ENCODE measurements around the gene CNFN. TPM values are rescaled to one million over a fixed set of nuclear protein-coding genes. Genes with fewer than 3 reads are reported as not detected.

The CNFN gene
- total RNA-seq, 1 donor from 2014 or later = 2.9 TPM

DNA sequence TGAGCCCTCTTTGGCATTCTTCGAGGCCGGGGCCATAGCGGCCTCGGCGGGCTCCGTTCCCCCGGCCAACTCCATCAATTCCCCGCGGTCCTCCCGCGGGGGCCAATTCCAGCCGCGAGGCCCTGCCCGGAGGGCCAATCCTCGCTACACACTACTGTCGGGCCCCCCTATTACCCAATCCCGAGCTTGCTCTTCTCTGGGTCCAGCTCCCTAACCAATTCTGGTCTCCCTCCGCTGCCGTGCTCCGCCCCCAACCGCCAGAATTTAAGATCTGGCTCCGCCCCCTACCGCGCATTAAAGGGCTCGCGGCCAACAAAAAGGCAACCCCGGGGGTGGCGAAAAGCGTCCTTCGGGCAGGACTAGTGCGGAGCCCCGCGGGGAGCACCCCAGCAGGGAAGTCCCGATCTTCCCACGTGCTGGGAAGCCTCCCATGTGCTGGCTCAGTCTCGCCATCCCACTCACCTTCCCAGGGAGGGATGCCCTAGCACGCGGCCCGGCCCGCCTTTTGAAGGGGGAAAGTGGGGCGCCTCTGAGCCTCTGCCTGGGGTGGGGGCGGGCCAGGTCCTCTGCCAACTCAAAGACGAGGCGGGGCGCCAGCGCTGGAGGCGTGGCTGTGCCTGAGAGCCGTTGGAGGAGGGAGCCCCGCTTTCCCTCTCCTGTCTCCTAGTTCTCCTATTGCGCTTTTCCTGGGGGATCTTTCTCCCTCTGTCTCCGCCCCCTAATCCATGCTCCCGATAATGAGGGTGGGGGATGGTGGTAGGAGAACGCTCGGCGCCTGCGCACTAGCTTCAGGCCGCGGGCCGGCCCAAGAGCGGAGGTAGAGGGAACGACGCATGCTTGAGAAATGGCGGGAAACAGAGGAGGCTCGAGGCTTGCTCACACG is 33.6 kb upstream of the CNFN start:
- Histone ChIP-seq H3K27ac (no peak overlapping the region), H3K4me2 (peak overlapping the region; percentile 90), H3K9me3 (ENCODE audit: low read depth) (no peaks in the 10 kb centered on the region), H3K4me3 (peak overlapping the region; percentile 62), H3K4me1 (peaks cover 26% of the 10 kb centered on the region), H3K79me2 (ENCODE audit: low read depth) (no peaks in the 10 kb centered on the region), H3F3A (ENCODE audit: low read depth) (peaks cover 40% of the 10 kb centered on the region), H3K27me3 (peaks cover 54% of the 10 kb centered on the region), H3K36me3 (no peaks in the 10 kb centered on the region), H3K9ac (no peak overlapping the region), H4K20me1 (ENCODE audit: low read depth) (peaks cover 50% of the 10 kb centered on the region), H2AFZ (replicated peaks) (peak overlapping the region; percentile 78)
- H3K4me3 Mint-ChIP-seq = peak overlapping the region; percentile 94
- TF ChIP-seq EZH2 (IDR thresholded peaks at IDR 0.05) (no peak), CTCF (IDR thresholded peaks at IDR 0.05) (no peak), EZH2phosphoT487 (IDR thresholded peaks at IDR 0.05) (no peak)
- peaks cover 10% of the 10 kb centered on the region for H3K27me3 Mint-ChIP-seq (ENCODE audit: insufficient read depth, low read depth)
- no peaks in the 10 kb centered on the region for H3K9me3 Mint-ChIP-seq
- DNase-seq (ENCODE audit: low spot score) = peak; percentile 92
- peaks cover 27% of the 10 kb centered on the region for H3K4me1 Mint-ChIP-seq
- peaks cover 1% of the 10 kb centered on the region for H3K36me3 Mint-ChIP-seq
- no peak overlapping the region for H3K27ac Mint-ChIP-seq

GRCh38 chr19:42422901-42423461 is 32.9 kb upstream of the CNFN start:
- DNase-seq (ENCODE audit: low spot score) = no peak
- Histone ChIP-seq H3K9me3 (ENCODE audit: low read depth) (no peaks in the 10 kb centered on the region), H4K20me1 (ENCODE audit: low read depth) (peaks cover 52% of the 10 kb centered on the region), H3K79me2 (ENCODE audit: low read depth) (no peaks in the 10 kb centered on the region), H3K4me3 (peak overlapping the region; percentile 62), H3K4me2 (peak overlapping the region; percentile 90), H3K4me1 (peaks cover 18% of the 10 kb centered on the region), H3F3A (ENCODE audit: low read depth) (peaks cover 33% of the 10 kb centered on the region), H3K9ac (no peak overlapping the region), H3K36me3 (no peaks in the 10 kb centered on the region), H2AFZ (replicated peaks) (peak overlapping the region; percentile 78), H3K27ac (no peak overlapping the region), H3K27me3 (peaks cover 54% of the 10 kb centered on the region)
- Mint-ChIP-seq H3K4me1 (peaks cover 24% of the 10 kb centered on the region), H3K4me3 (peak overlapping the region; percentile 94), H3K9me3 (no peaks in the 10 kb centered on the region), H3K27ac (peak overlapping the region; percentile 90), H3K36me3 (peaks cover 4% of the 10 kb centered on the region), H3K27me3 (ENCODE audit: insufficient read depth, low read depth) (peaks cover 10% of the 10 kb centered on the region)
- TF ChIP-seq EZH2 (IDR thresholded peaks at IDR 0.05) (no peak), EZH2phosphoT487 (IDR thresholded peaks at IDR 0.05) (no peak), CTCF (IDR thresholded peaks at IDR 0.05) (no peak)

- H3K4me1 ChIP-seq = peaks cover 16% of the 10 kb centered on the region
- H3K27me3 ChIP-seq = peaks cover 54% of the 10 kb centered on the region
- peak overlapping the region; percentile 62 for H3K4me3 ChIP-seq
- no peak for TF ChIP-seq CTCF (IDR thresholded peaks at IDR 0.05)
- TF ChIP-seq EZH2 (IDR thresholded peaks at IDR 0.05) = no peak
- TF ChIP-seq EZH2phosphoT487 (IDR thresholded peaks at IDR 0.05) = no peak
- H2AFZ ChIP-seq (replicated peaks) = no peak overlapping the region
- no peak overlapping the region for H3K9ac ChIP-seq
- H4K20me1 ChIP-seq (ENCODE audit: low read depth) = peaks cover 52% of the 10 kb centered on the region
- peak overlapping the region; percentile 90 for H3K4me2 ChIP-seq
- peak overlapping the region; percentile 90 for H3K27ac Mint-ChIP-seq
- H3K27me3 Mint-ChIP-seq (ENCODE audit: insufficient read depth, low read depth) = peaks cover 10% of the 10 kb centered on the region
- no peaks in the 10 kb centered on the region for H3K36me3 ChIP-seq
- peaks cover 24% of the 10 kb centered on the region for H3K4me1 Mint-ChIP-seq
- H3K79me2 ChIP-seq (ENCODE audit: low read depth) = no peaks in the 10 kb centered on the region
- peaks cover 4% of the 10 kb centered on the region for H3K36me3 Mint-ChIP-seq
- H3K9me3 ChIP-seq (ENCODE audit: low read depth) = no peaks in the 10 kb centered on the region
- DNase-seq (ENCODE audit: low spot score) = no peak
- no peaks in the 10 kb centered on the region for H3K9me3 Mint-ChIP-seq
- H3F3A ChIP-seq (ENCODE audit: low read depth) = peaks cover 31% of the 10 kb centered on the region
- H3K4me3 Mint-ChIP-seq = peak overlapping the region; percentile 94
- H3K27ac ChIP-seq = no peak overlapping the region
Measured at GRCh38 chr19:42422092-42422900, 32.2 kb upstream of the CNFN start.
